CD4-positive, CD25-positive, alpha-beta regulatory T cell (primary cell): ENCODE data around the gene GPRIN2. TPM values are rescaled to one million over a fixed set of nuclear protein-coding genes. Genes with fewer than 3 reads are reported as not detected.

ENCODE experiments used
- ATAC-seq, 2 donors: fragments of 150-1000 bp; cut with Tn5 transposase; one replicate each; pipeline ENCODE4 v1.10.0; 2021; ENCODE audit warnings: low read depth in 2 of 2, moderate number of reproducible peaks in 2 of 2, moderate library complexity in 1 of 2
- DNase-seq, 3 donors: peaks; one replicate each; pipeline versions ENCODE4 v3.0.0 to v3.0.0-alpha.2; 2012 to 2022; ENCODE audit warnings: mixed read lengths in 1 of 3
- H3K27ac ChIP-seq: one replicate; pipeline ENCODE4 v1.7.0; 2013; ENCODE audit warnings: mild to moderate bottlenecking, low read length; ENCODE audit not compliant: insufficient read depth, poor library complexity, severe bottlenecking
- H3K27me3 ChIP-seq: one replicate; pipeline ENCODE4 v1.7.0; 2013; ENCODE audit warnings: low read length; ENCODE audit not compliant: control insufficient read depth, insufficient read depth
- H3K36me3 ChIP-seq: one replicate; pipeline ENCODE4 v1.7.0; 2013; ENCODE audit warnings: mild to moderate bottlenecking, low read length, moderate library complexity; ENCODE audit not compliant: control insufficient read depth, insufficient read depth
- H3K4me1 ChIP-seq: 2 replicates; pipeline ENCODE4 v1.7.0; 2013; ENCODE audit warnings: mild to moderate bottlenecking, low read length; ENCODE audit not compliant: insufficient read depth, control insufficient read depth, poor library complexity, severe bottlenecking
- H3K4me3 ChIP-seq: one replicate; pipeline ENCODE4 v1.7.0; 2013; ENCODE audit warnings: low read depth, mild to moderate bottlenecking, low read length, moderate library complexity
- H3K9me3 ChIP-seq, 2 experiments: 1 replicate in 1 of 2; 2 replicates in 1 of 2; pipeline ENCODE4 v1.7.0; 2013; ENCODE audit warnings: low read length in 2 of 2, mild to moderate bottlenecking in 1 of 2, moderate library complexity in 1 of 2; ENCODE audit not compliant: control insufficient read depth in 2 of 2
- H3K27ac Mint-ChIP-seq, 3 donors: one replicate each; pipeline ENCODE4 v1.8.0; 2020 to 2022; ENCODE audit warnings: mild to moderate bottlenecking in 3 of 3, mixed read lengths in 3 of 3, moderate library complexity in 2 of 3
- H3K27me3 Mint-ChIP-seq: one replicate; pipeline ENCODE4 v1.8.0; 2022; ENCODE audit warnings: mild to moderate bottlenecking, mixed read lengths
- H3K36me3 Mint-ChIP-seq: one replicate; pipeline ENCODE4 v1.8.0; 2020; ENCODE audit warnings: mixed read lengths
- H3K4me1 Mint-ChIP-seq, 4 donors: one replicate each; pipeline ENCODE4 v1.8.0; 2020 to 2022; ENCODE audit warnings: mixed read lengths in 4 of 4, mild to moderate bottlenecking in 1 of 4
- H3K4me3 Mint-ChIP-seq, 4 donors: one replicate each; pipeline ENCODE4 v1.8.0; 2020 to 2022; ENCODE audit warnings: mild to moderate bottlenecking in 4 of 4, mixed read lengths in 4 of 4, moderate library complexity in 3 of 4
- H3K9me3 Mint-ChIP-seq, 7 donors: one replicate each; pipeline ENCODE4 v1.8.0; 2020 to 2022; ENCODE audit warnings: mixed read lengths in 7 of 7, mild to moderate bottlenecking in 3 of 7, moderate library complexity in 2 of 7
- polyA plus RNA-seq, 4 donors: library from polyadenylated mRNA; unstranded; fragments of 300-500 nt; fragmentation: Illumina TruSeq; gene quantifications; one replicate each; pipeline ENCODE4 v1.2.3, GENCODE V29; 2021
- total RNA-seq: library from RNA; stranded (reverse); gene quantifications from one replicate; pipeline ENCODE4 v1.2.3, GENCODE V29; 2022

GPRIN2 gene
- total and polyA plus RNA-seq, 5 donors from 2014 or later: not detected

DNA sequence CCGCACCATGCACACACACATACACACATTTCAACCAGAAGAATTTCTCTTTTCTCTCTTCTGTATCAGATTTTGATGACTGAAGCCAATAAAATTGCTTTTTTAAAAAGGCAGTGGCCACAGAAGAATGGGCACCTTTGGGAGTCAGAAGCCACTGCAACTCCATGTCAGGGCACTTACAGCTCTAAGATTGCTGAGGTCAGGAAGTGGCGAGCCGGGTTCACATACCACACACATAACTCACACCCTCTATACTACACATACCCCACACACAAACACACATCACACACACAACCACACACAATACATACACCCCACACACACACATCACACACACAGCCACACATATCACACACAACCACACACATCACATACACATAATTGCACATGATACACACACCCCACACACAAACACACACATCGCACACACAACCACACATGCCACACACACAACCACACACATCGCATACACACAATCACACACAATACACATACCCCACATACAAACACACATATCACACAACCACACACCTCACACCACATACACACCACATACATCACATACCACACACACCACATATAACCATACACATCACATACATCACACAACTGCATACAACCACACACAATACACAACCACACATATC, 31.2 kb downstream of the GPRIN2 start:
- no peaks in the 10 kb centered on the region for H3K9me3 Mint-ChIP-seq
- ATAC-seq: no peak

DNA sequence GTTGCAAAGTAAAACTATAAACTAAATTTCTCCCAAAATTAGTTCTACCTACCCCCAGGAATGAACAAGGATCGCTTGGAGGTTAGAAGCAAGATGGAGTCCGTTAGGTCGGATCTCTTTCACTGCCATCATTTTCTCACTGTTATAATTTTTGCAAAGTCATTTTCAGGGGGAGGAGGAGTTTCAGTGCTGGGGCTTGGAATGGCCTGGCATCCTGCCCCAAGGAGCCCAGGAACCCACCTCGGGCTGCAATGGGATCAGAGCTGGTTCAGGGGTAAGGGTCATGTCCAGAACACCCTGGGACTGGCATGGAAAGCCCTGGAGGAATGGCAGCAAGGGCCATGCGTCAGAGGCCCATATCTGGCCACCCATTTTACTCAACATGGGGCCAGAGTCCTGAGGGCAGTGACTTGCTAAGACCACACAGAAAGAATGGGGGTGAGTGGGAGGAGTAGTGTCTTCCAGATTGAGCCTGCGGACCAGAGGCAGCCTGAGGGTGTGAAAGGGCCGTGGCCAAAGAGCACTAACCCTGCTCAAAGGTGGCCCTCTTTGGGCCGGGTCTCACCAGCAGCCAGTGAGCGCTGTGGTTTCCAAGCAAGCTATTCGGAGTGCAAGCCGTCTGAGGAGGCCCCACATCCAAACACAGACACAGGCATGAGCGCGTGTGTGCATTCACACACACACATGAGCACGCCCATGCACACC, 31.8 kb downstream of the GPRIN2 start:
- Mint-ChIP-seq H3K4me1 (no peaks in the 10 kb centered on the region), H3K4me3 (no peak overlapping the region), H3K27me3 (no peaks in the 10 kb centered on the region), H3K27ac (no peak overlapping the region), H3K9me3 (peaks cover 0 to 2% (median 0%) of the 10 kb centered on the region in 7 donors), H3K36me3 (no peaks in the 10 kb centered on the region)
- H3K27ac ChIP-seq: no peak overlapping the region
- peak in 1 of 3 donors; percentile 1 for DNase-seq
- H3K36me3 ChIP-seq: no peaks in the 10 kb centered on the region
- no peaks in the 10 kb centered on the region for H3K4me1 ChIP-seq
- H3K9me3 ChIP-seq: no peaks in the 10 kb centered on the region
- ATAC-seq: peak in 1 of 2 donors; percentile 7
- no peaks in the 10 kb centered on the region for H3K27me3 ChIP-seq
- no peak overlapping the region for H3K4me3 ChIP-seq

More for the DNA sequence above, 31.2 kb downstream of the GPRIN2 start:
- Mint-ChIP-seq H3K4me1 (no peaks in the 10 kb centered on the region), H3K36me3 (no peaks in the 10 kb centered on the region), H3K27ac (no peak overlapping the region), H3K27me3 (no peaks in the 10 kb centered on the region), H3K4me3 (no peak overlapping the region)
- Histone ChIP-seq H3K9me3 (no peaks in the 10 kb centered on the region), H3K27me3 (no peaks in the 10 kb centered on the region), H3K27ac (no peak overlapping the region), H3K36me3 (no peaks in the 10 kb centered on the region), H3K4me1 (no peaks in the 10 kb centered on the region), H3K4me3 (no peak overlapping the region)
- peak in 1 of 3 donors; percentile 34 for DNase-seq

DNA sequence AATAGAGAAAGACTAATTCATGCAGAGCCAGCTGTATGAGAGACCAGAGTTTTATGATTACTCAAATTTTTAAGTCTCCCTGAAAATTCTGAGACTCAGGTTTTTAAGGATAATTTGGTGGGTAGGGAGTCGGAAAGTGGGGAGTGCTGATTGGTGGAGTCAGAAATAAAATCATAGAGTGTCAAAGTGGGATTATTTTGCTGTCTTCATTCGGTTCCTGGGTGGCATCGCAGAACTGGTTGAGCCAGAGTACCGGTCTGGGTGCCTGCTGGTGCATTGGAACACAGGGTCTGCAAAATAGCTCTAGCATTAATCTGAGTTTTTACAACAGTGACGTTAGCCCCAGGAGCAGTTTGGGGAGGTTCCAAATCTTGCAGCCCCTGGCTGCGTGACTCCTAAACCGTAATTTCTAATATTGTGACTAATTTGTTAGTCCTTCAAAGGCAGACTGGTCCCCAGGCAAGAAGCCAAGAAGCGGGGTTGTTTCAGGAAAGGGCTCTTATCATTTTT, 32.4 kb downstream of the GPRIN2 start:
- DNase-seq (peak in 1 of 3 donors; percentile 0), ATAC-seq (no peak)
- Histone ChIP-seq H3K27me3 (no peaks in the 10 kb centered on the region), H3K9me3 (no peaks in the 10 kb centered on the region), H3K36me3 (no peaks in the 10 kb centered on the region), H3K27ac (no peak overlapping the region), H3K4me1 (no peaks in the 10 kb centered on the region), H3K4me3 (no peak overlapping the region)
- H3K4me3 Mint-ChIP-seq: no peak overlapping the region
- H3K36me3 Mint-ChIP-seq: no peaks in the 10 kb centered on the region
- no peak overlapping the region for H3K27ac Mint-ChIP-seq
- no peaks in the 10 kb centered on the region for H3K27me3 Mint-ChIP-seq
- no peaks in the 10 kb centered on the region for H3K4me1 Mint-ChIP-seq
- H3K9me3 Mint-ChIP-seq: peaks cover 0 to 2% (median 0%) of the 10 kb centered on the region in 7 donors

DNA sequence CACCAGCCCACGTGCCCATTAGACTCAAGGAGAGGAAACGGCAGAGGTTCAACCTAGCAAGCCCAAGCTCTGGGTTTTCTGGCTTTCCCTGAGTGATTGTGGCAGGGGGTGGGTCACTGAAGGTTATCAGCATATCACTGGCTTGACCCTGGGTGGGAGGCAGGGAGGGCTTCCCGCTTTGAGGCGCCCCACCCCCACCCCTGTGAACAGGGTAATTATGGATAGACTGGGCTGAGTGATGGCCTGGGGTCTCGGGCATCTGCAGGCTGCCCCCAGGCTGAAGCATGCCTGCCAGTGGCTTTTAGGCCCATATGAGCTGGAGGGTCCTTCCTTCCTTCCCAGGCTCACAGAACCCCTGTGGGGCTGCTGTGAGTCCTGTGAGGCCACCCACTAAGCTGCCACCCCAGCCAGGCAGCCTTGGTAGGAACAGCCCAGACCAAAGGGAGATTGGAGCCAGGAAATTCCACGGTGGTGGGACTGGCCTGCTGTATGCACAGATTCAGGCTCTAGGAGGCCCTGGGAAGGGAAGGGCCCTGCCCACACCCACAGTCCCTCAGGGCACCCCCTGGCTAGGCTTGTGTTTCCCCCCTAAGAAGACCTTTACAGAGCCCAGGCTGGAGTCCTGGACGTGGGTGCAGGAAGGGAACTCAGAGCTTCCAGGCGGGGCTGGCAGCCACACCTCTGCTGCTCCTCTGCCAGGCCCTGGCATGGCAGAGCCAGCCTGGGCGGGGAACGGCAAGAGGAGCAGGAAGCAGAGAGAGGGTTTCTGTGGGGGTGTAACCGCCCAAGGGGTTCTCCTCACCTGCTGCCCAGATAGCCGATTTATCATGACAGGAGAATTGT, 33.1 kb downstream of the GPRIN2 start:
- no peaks in the 10 kb centered on the region for H3K4me1 ChIP-seq
- no peaks in the 10 kb centered on the region for H3K27me3 ChIP-seq
- no peaks in the 10 kb centered on the region for H3K27me3 Mint-ChIP-seq
- H3K36me3 ChIP-seq: no peaks in the 10 kb centered on the region
- H3K27ac Mint-ChIP-seq: no peak overlapping the region
- H3K4me3 ChIP-seq: no peak overlapping the region
- H3K4me1 Mint-ChIP-seq: no peaks in the 10 kb centered on the region
- H3K9me3 Mint-ChIP-seq: peaks cover 0 to 2% (median 0%) of the 10 kb centered on the region in 7 donors
- DNase-seq (peak in 1 of 3 donors; percentile 0), ATAC-seq (no peak)
- H3K27ac ChIP-seq: no peak overlapping the region
- no peaks in the 10 kb centered on the region for H3K36me3 Mint-ChIP-seq
- no peaks in the 10 kb centered on the region for H3K9me3 ChIP-seq
- H3K4me3 Mint-ChIP-seq: no peak overlapping the region

DNA sequence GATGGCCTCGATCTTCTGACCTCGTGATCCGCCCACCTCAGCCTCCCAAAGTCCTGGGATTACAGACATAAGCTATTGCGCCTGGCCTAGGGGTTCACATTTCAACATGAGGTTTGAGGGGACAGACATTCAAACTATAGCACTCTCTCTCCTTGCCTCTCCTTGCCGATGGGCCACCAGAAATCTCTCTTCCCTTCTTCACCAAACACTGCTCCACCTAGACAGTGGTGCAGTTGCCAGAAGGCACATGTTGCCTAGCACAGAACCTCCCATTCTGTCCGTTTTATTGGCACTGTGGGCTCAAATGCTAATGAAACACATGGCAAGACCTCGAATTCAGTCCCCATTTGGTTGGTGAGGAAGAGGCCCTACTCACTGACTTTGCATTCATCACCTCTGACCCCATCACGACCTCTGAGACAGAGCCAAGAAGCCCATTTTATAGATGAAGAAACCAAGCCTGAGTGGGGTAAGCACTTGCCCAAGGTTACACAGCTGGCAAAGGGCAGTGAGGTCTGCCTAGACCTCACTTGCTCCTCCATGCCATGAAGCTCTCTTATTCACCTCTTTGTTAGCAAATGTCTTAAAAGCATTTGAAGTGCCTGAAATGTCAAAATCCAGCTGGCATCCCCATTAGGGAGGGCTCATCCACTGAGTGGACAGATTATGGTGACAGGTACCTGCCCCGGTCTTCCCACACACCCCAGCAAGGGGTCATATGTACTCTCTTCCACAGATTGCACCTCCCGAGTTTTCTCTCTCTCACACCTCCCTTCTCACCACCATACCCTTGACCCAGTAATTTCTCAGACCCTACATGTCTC, 34.0 kb downstream of the GPRIN2 start:
- Histone ChIP-seq H3K27ac (no peak overlapping the region), H3K9me3 (no peaks in the 10 kb centered on the region), H3K4me3 (no peak overlapping the region), H3K27me3 (no peaks in the 10 kb centered on the region), H3K36me3 (no peaks in the 10 kb centered on the region), H3K4me1 (no peaks in the 10 kb centered on the region)
- DNase-seq (no peak), ATAC-seq (no peak)
- no peak overlapping the region for H3K4me3 Mint-ChIP-seq
- no peaks in the 10 kb centered on the region for H3K4me1 Mint-ChIP-seq
- no peaks in the 10 kb centered on the region for H3K36me3 Mint-ChIP-seq
- H3K27ac Mint-ChIP-seq: no peak overlapping the region
- no peaks in the 10 kb centered on the region for H3K27me3 Mint-ChIP-seq
- H3K9me3 Mint-ChIP-seq: peaks cover 0 to 2% (median 0%) of the 10 kb centered on the region in 7 donors

DNA sequence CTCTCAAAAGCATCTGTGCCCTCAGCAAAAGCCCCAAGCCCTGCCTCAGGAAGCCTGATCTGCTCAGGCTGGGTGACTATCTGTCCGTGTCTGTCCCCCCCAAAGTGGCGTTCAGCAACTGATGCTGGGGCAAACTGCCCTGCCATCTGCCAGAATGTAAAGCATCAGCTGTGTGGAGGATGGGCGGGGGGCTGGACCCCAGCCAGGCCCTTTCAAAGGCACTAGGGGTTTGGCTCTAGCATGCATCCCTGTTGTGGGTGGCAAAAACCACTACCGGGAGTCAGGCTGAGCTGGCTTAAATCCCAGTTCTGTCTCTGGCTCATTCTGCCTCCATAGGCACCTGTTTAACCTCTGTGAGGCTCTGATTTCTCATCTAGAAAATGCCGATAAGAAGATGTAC, 35.5 kb downstream of the GPRIN2 start:
- Histone ChIP-seq H3K4me1 (no peaks in the 10 kb centered on the region), H3K4me3 (no peak overlapping the region), H3K36me3 (no peaks in the 10 kb centered on the region), H3K27me3 (no peaks in the 10 kb centered on the region), H3K9me3 (no peaks in the 10 kb centered on the region), H3K27ac (no peak overlapping the region)
- DNase-seq: no peak
- no peaks in the 10 kb centered on the region for H3K4me1 Mint-ChIP-seq
- ATAC-seq: no peak
- H3K27me3 Mint-ChIP-seq: no peaks in the 10 kb centered on the region
- no peaks in the 10 kb centered on the region for H3K36me3 Mint-ChIP-seq
- H3K9me3 Mint-ChIP-seq: peaks cover 0 to 2% (median 0%) of the 10 kb centered on the region in 7 donors
- H3K27ac Mint-ChIP-seq: no peak overlapping the region
- no peak overlapping the region for H3K4me3 Mint-ChIP-seq

DNA sequence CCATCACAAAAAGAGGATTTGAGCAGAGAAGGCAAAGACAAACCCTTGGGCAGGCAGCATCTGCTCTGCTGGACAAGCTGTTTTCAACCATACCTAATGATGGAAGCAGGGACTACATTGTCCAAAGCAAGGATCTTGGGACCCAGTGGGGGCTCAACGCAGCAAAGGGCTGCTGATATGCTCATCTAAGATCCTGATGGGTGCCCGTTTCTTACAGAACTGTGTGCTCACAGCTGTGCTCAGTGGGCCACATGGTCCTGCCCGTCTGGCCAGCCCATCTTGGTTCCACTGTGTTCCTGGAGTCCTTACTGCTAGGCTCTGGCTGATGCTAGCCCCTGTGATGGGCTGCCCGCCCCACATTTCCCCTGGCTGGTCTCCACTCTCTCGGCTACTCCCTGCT, 36.1 kb downstream of the GPRIN2 start:
- DNase-seq (no peak), ATAC-seq (no peak)
- H3K27ac Mint-ChIP-seq: no peak overlapping the region
- no peaks in the 10 kb centered on the region for H3K4me1 Mint-ChIP-seq
- H3K4me3 Mint-ChIP-seq: no peak overlapping the region
- Histone ChIP-seq H3K4me1 (no peaks in the 10 kb centered on the region), H3K27me3 (no peaks in the 10 kb centered on the region), H3K27ac (no peak overlapping the region), H3K36me3 (no peaks in the 10 kb centered on the region), H3K9me3 (no peaks in the 10 kb centered on the region), H3K4me3 (no peak overlapping the region)
- H3K9me3 Mint-ChIP-seq: peaks cover 0 to 2% (median 0%) of the 10 kb centered on the region in 7 donors
- H3K27me3 Mint-ChIP-seq: no peaks in the 10 kb centered on the region
- H3K36me3 Mint-ChIP-seq: no peaks in the 10 kb centered on the region
